ENCODE measurements around the gene FAM161A. TPM values are rescaled to one million over a fixed set of nuclear protein-coding genes. Genes with fewer than 3 reads are reported as not detected.
"Not testable (repeated sequence)": the region's sequence is repeated elsewhere in the genome, so short reads cannot be mapped to it uniquely, and the experiment has no call there.

The FAM161A gene
- total RNA-seq, 6 experiments from 2014 or later, result 1.2 to 2.2 (median 1.7) TPM

GRCh38 chr2:61811821-61812220 is 42.0 kb downstream of the FAM161A start:
- peaks cover 5% of the 10 kb centered on the region; the same call in 1 of the 2 replicates for H3K4me1 Mint-ChIP-seq (ENCODE audit: low read depth)
- no peak for DNase-seq
- no peaks in the 10 kb centered on the region for H3K36me3 Mint-ChIP-seq (ENCODE audit: low read depth)
- TF ChIP-seq CTCF (IDR thresholded peaks at IDR 0.05), result no peak
- no peak overlapping the region for H3K4me3 Mint-ChIP-seq
- no peak overlapping the region for H3K27ac Mint-ChIP-seq
- no peaks in the 10 kb centered on the region for H3K9me3 Mint-ChIP-seq
- H3K27me3 Mint-ChIP-seq (ENCODE audit: insufficient read depth), result peaks cover 14% of the 10 kb centered on the region

- H3K27me3 Mint-ChIP-seq (ENCODE audit: insufficient read depth), result peaks cover 12% of the 10 kb centered on the region
- not testable (repeated sequence) for H3K27ac Mint-ChIP-seq; H3K4me1 Mint-ChIP-seq (ENCODE audit: low read depth); DNase-seq; H3K9me3 Mint-ChIP-seq; H3K36me3 Mint-ChIP-seq (ENCODE audit: low read depth); H3K4me3 Mint-ChIP-seq
These were observed 43.7 kb downstream of the FAM161A start for GRCh38 chr2:61810203-61810602.

- H3K4me3 Mint-ChIP-seq; H3K4me1 Mint-ChIP-seq (ENCODE audit: low read depth); DNase-seq; H3K27me3 Mint-ChIP-seq (ENCODE audit: insufficient read depth); H3K27ac Mint-ChIP-seq; H3K9me3 Mint-ChIP-seq; H3K36me3 Mint-ChIP-seq (ENCODE audit: low read depth): not testable (repeated sequence)
These were observed 45.2 kb downstream of the FAM161A start for GRCh38 chr2:61808693-61809092.

GRCh38 chr2:61807036-61807757 is 46.7 kb downstream of the FAM161A start:
- Mint-ChIP-seq H3K27me3 (ENCODE audit: insufficient read depth) (peaks cover 9% of the 10 kb centered on the region), H3K36me3 (ENCODE audit: low read depth) (no peaks in the 10 kb centered on the region), H3K4me3 (no peak overlapping the region), H3K9me3 (no peaks in the 10 kb centered on the region), H3K27ac (no peak overlapping the region), H3K4me1 (ENCODE audit: low read depth) (peaks cover 5% of the 10 kb centered on the region; the same call in 1 of the 2 replicates)
- no peak for TF ChIP-seq CTCF (IDR thresholded peaks at IDR 0.05)
- no peak for DNase-seq

GRCh38 chr2:61802548-61802947 is 51.3 kb downstream of the FAM161A start:
- no peaks in the 10 kb centered on the region for H3K9me3 Mint-ChIP-seq
- no peak overlapping the region for H3K27ac Mint-ChIP-seq
- TF ChIP-seq CTCF (IDR thresholded peaks at IDR 0.05), result no peak
- no peak overlapping the region for H3K4me3 Mint-ChIP-seq
- H3K4me1 Mint-ChIP-seq (ENCODE audit: low read depth), result no peaks in the 10 kb centered on the region
- peaks cover 9% of the 10 kb centered on the region for H3K27me3 Mint-ChIP-seq (ENCODE audit: insufficient read depth)
- no peak for DNase-seq
- no peaks in the 10 kb centered on the region for H3K36me3 Mint-ChIP-seq (ENCODE audit: low read depth)

GRCh38 chr2:61799099-61799498 is 54.8 kb downstream of the FAM161A start:
- no peak overlapping the region for H3K27ac Mint-ChIP-seq
- H3K27me3 Mint-ChIP-seq (ENCODE audit: insufficient read depth), result peaks cover 7% of the 10 kb centered on the region
- peaks cover 1% of the 10 kb centered on the region; the same call in 1 of the 2 replicates for H3K4me1 Mint-ChIP-seq (ENCODE audit: low read depth)
- no peak overlapping the region for H3K4me3 Mint-ChIP-seq
- H3K9me3 Mint-ChIP-seq, result no peaks in the 10 kb centered on the region
- TF ChIP-seq CTCF (IDR thresholded peaks at IDR 0.05), result no peak
- H3K36me3 Mint-ChIP-seq (ENCODE audit: low read depth), result no peaks in the 10 kb centered on the region
- DNase-seq, result no peak

- not testable (repeated sequence) for H3K4me1 Mint-ChIP-seq (ENCODE audit: low read depth); H3K27ac Mint-ChIP-seq; DNase-seq; H3K4me3 Mint-ChIP-seq; H3K9me3 Mint-ChIP-seq; H3K36me3 Mint-ChIP-seq (ENCODE audit: low read depth)
- peaks cover 13% of the 10 kb centered on the region for H3K27me3 Mint-ChIP-seq (ENCODE audit: insufficient read depth)
These were observed 56.4 kb downstream of the FAM161A start for GRCh38 chr2:61797446-61797845.
